SK-N-SH (cell line): Measurements from ENCODE around the gene GALNT14. TPM values are rescaled to one million over a fixed set of nuclear protein-coding genes. Genes with fewer than 3 reads are reported as not detected.

Experiments
- CTCF ChIA-PET: fragments of 300-600, 350-600 bp; formaldehyde crosslinking; extraction: SDS; loops from one replicate; lab custom pipeline; 2021; lab: Yijun Ruan, JAX
- POLR2A ChIA-PET: fragments of 350-600 bp; sonication (Branson Sonifier 250); formaldehyde crosslinking; extraction: SDS; loops from one replicate; lab custom pipeline; 2020; ENCODE audit warnings: antibody characterized with exemption, inconsistent platforms; lab: Yijun Ruan, JAX
- DNase-seq: peaks from one replicate; pipeline ENCODE4 v3.0.0; 2012
- H2AFZ ChIP-seq: fragments of 200-600 bp; sonication (generic); 2 replicates; pipeline ENCODE4 v1.8.1; 2016; ENCODE audit warnings: antibody characterized with exemption, mild to moderate bottlenecking, low read depth
- H3F3A ChIP-seq: fragments of 200-600 bp; sonication (generic); replicated peaks from 2 replicates; pipeline ENCODE3; 2016; ENCODE audit warnings: antibody characterized with exemption, mild to moderate bottlenecking; ENCODE audit not compliant: insufficient read depth
- H3K27ac ChIP-seq, 2 experiments: fragments of 200-500 bp in 1 of 2; fragments of 200-600 bp in 1 of 2; sonication (Bioruptor generic) in 1 of 2; sonication (generic), shearing (Covaris generic) in 1 of 2; 2 replicates each; pipeline versions ENCODE4 v1.5.1 to v1.6.1; 2014 to 2016; ENCODE audit warnings: low read depth in 2 of 2, inconsistent platforms in 1 of 2, low read length in 1 of 2, mild to moderate bottlenecking in 1 of 2, mixed read lengths in 1 of 2
- H3K27me3 ChIP-seq: fragments of 200-600 bp; sonication (generic), shearing (Covaris generic); 2 replicates; pipeline ENCODE4 v1.6.1; 2016; ENCODE audit warnings: mixed run types; ENCODE audit not compliant: insufficient read depth
- H3K36me3 ChIP-seq, 2 experiments: fragments of 200-500 bp in 1 of 2; fragments of 200-600 bp in 1 of 2; sonication (Bioruptor generic) in 1 of 2; sonication (generic) in 1 of 2; replicated peaks in 1 of 2; 2 replicates each; pipeline versions ENCODE3 to v1.5.1; 2014 to 2016; ENCODE audit warnings: low read length in 1 of 2, mild to moderate bottlenecking in 1 of 2; ENCODE audit not compliant: insufficient read depth in 2 of 2, control insufficient read depth in 1 of 2
- H3K4me1 ChIP-seq, 2 experiments: fragments of 200-500 bp in 1 of 2; fragments of 200-600 bp in 1 of 2; sonication (Bioruptor generic) in 1 of 2; sonication (generic), shearing (Covaris generic) in 1 of 2; 2 replicates each; pipeline versions ENCODE4 v1.5.1 to v1.6.1; 2014 to 2016; ENCODE audit warnings: low read depth in 1 of 2, low read length in 1 of 2, mixed run types in 1 of 2; ENCODE audit not compliant: insufficient read depth in 2 of 2, control insufficient read depth in 1 of 2
- H3K4me2 ChIP-seq: fragments of 200-600 bp; sonication (generic), shearing (Covaris generic); 2 replicates; pipeline ENCODE4 v1.6.1; 2017; ENCODE audit warnings: mixed run types
- H3K4me3 ChIP-seq, 2 experiments: fragments of 200-500 bp in 1 of 2; fragments of 200-600 bp in 1 of 2; sonication (Bioruptor generic) in 1 of 2; sonication (generic), shearing (Covaris generic) in 1 of 2; 2 replicates each; pipeline versions ENCODE4 v1.5.1 to v1.8.1; 2014 to 2016; ENCODE audit warnings: low read depth in 2 of 2, inconsistent platforms in 1 of 2, low read length in 1 of 2, mild to moderate bottlenecking in 1 of 2, mixed read lengths in 1 of 2, moderate library complexity in 1 of 2
- H3K79me2 ChIP-seq: fragments of 200-600 bp; sonication (generic); 2 replicates; pipeline ENCODE4 v1.8.1; 2017; ENCODE audit warnings: mild to moderate bottlenecking; ENCODE audit not compliant: insufficient read depth
- H3K9ac ChIP-seq: fragments of 200-600 bp; sonication (generic); 2 replicates; pipeline ENCODE4 v1.6.1; 2017; ENCODE audit warnings: mixed run types
- H3K9me2 ChIP-seq: fragments of 200-600 bp; sonication (generic); 2 replicates; pipeline ENCODE4 v1.6.1; 2017; ENCODE audit warnings: mixed run types
- H3K9me3 ChIP-seq: fragments of 200-600 bp; sonication (generic); 2 replicates; pipeline ENCODE4 v1.6.1; 2017; ENCODE audit warnings: mixed run types, mild to moderate bottlenecking, moderate library complexity
- H4K20me1 ChIP-seq: fragments of 200-600 bp; sonication (generic); 2 replicates; pipeline ENCODE4 v1.6.1; 2017; ENCODE audit warnings: mild to moderate bottlenecking, mixed run types; ENCODE audit not compliant: insufficient read depth
- ELF1 ChIP-seq: IDR thresholded peaks from 2 replicates; pipeline ENCODE4 v1.4.0; 2012
- EP300 ChIP-seq, 2 experiments: IDR thresholded peaks; 2 replicates each; pipeline versions ENCODE4 v1.4.0 to v1.6.1; 2012; ENCODE audit warnings: borderline replicate concordance in 1 of 2, low read depth in 1 of 2, low read length in 1 of 2
- EZH2phosphoT487 ChIP-seq: fragments of 200-600 bp; sonication (generic); IDR thresholded peaks from 2 replicates; pipeline ENCODE4 v1.6.1; 2017; ENCODE audit warnings: low read depth, mixed run types, mild to moderate bottlenecking, antibody characterized with exemption, moderate library complexity, borderline replicate concordance
- FOSL2 ChIP-seq: IDR thresholded peaks from 2 replicates; pipeline ENCODE4 v1.4.0; 2012; ENCODE audit warnings: low read depth, mild to moderate bottlenecking, moderate library complexity, borderline replicate concordance
- FOXM1 ChIP-seq: IDR thresholded peaks from 2 replicates; pipeline ENCODE4 v1.4.0; 2012; ENCODE audit warnings: low read depth, mild to moderate bottlenecking
- GABPA ChIP-seq: IDR thresholded peaks from 2 replicates; pipeline ENCODE4 v1.4.0; 2012; ENCODE audit warnings: low read depth, mild to moderate bottlenecking
- JUND ChIP-seq: IDR thresholded peaks from 2 replicates; pipeline ENCODE4 v1.4.0; 2012
- MEF2A ChIP-seq: IDR thresholded peaks from 2 replicates; pipeline ENCODE4 v1.4.0; 2012; ENCODE audit warnings: low read depth, borderline replicate concordance
- MXI1 ChIP-seq: IDR thresholded peaks from 2 replicates; pipeline ENCODE4 v1.6.1; 2012; ENCODE audit warnings: mild to moderate bottlenecking, low read depth, low read length, improper control_type of control experiment
- NRF1 ChIP-seq: IDR thresholded peaks from 2 replicates; pipeline ENCODE4 v1.6.1; 2012; ENCODE audit warnings: low read depth, mild to moderate bottlenecking, low read length
- PBX3 ChIP-seq: IDR thresholded peaks from 2 replicates; pipeline ENCODE4; 2012
- POLR2AphosphoS5 ChIP-seq: IDR thresholded peaks from 2 replicates; pipeline ENCODE4 v1.6.1; 2012; ENCODE audit warnings: low read depth, low read length
- RAD21 ChIP-seq: IDR thresholded peaks from 2 replicates; pipeline ENCODE4 v1.6.1; 2012; ENCODE audit warnings: mild to moderate bottlenecking, low read length
- REST ChIP-seq: IDR thresholded peaks from 2 replicates; pipeline ENCODE4 v1.6.1; 2012; ENCODE audit warnings: mild to moderate bottlenecking, low read depth, low read length, moderate library complexity
- RFX5 ChIP-seq: IDR thresholded peaks from 2 replicates; pipeline ENCODE4 v1.6.1; 2012; ENCODE audit warnings: mild to moderate bottlenecking, improper control_type of control experiment, low read length
- SIN3A ChIP-seq: IDR thresholded peaks from 2 replicates; pipeline ENCODE4 v1.6.1; 2012; ENCODE audit warnings: low read depth, mild to moderate bottlenecking, low read length, moderate library complexity, borderline replicate concordance
- TCF12 ChIP-seq: IDR thresholded peaks from 2 replicates; pipeline ENCODE4 v1.4.0; 2012
- USF1 ChIP-seq: IDR thresholded peaks from 2 replicates; pipeline ENCODE4 v1.4.0; 2012; ENCODE audit warnings: low read depth, borderline replicate concordance
- USF2 ChIP-seq: fragments of 150-350 bp; IDR thresholded peaks from 2 replicates; pipeline ENCODE4 v1.6.1; 2017; ENCODE audit warnings: antibody characterized with exemption, low read length, low read depth, borderline replicate concordance
- YY1 ChIP-seq: IDR thresholded peaks from 2 replicates; pipeline ENCODE4 v1.4.0; 2012; ENCODE audit warnings: low read depth, mild to moderate bottlenecking
- WGBS: methylation state at CpG from one replicate; pipeline ENCODE4 v1.1.6; 2017; ENCODE audit warnings: low lambda C conversion rate; 5-methylcytosine and 5-hydroxymethylcytosine counted together
- polyA plus RNA-seq, 3 experiments: library from polyadenylated mRNA; depleted of rRNA; stranded (reverse); fragments of >200 nt; gene quantifications; 2 replicates each; pipeline ENCODE4 v1.2.3, GENCODE V29; 2012

The GALNT14 gene
- polyA plus RNA-seq, 1 of the 3 experiments (the other 2 are of a cell fraction) = 1.6 TPM

- no peak for TF ChIP-seq USF2
- no peak for TF ChIP-seq USF1
These were observed 197.4 kb downstream of the GALNT14 start (continued) for GRCh38 chr2:30940839-30941238.

GRCh38 chr2:30939364-30939763 lies 198.9 kb downstream of the GALNT14 start:
- ChIA-PET CTCF (interaction anchor here (1.4 to 1.5 kb wide), 2 partner anchors 198 to 228 kb away, joined by 4 to 7 read pairs; partner anchors contain the start of gene GALNT14), POLR2A (interaction anchor here (0.8 kb wide), 1 partner anchor 9 kb away, joined by 3 read pairs; no protein-coding TSS in a partner anchor)
- H3K9me2 ChIP-seq = no peaks in the 10 kb centered on the region
- H3K27ac ChIP-seq = no peak overlapping the region
- no peaks in the 10 kb centered on the region for H3K79me2 ChIP-seq
- TF ChIP-seq EZH2phosphoT487 = no peak
- no peak for TF ChIP-seq FOSL2
- TF ChIP-seq SIN3A = no peak
- TF ChIP-seq NRF1 = no peak
- no peak for TF ChIP-seq EP300 (IDR thresholded peaks at IDR 0.05; ENCODE audit: borderline replicate concordance in 1 of 2, low read depth in 1 of 2, low read length in 1 of 2)
- no peak for TF ChIP-seq RFX5
- no peak for TF ChIP-seq YY1
- TF ChIP-seq REST = no peak
- TF ChIP-seq JUND = no peak
- no peak for TF ChIP-seq PBX3
- TF ChIP-seq TCF12 = no peak
- no peak for TF ChIP-seq MXI1
- no peak for TF ChIP-seq ELF1
- TF ChIP-seq GABPA = no peak
- TF ChIP-seq USF1 = no peak
- TF ChIP-seq POLR2AphosphoS5 = no peak
- no peak for TF ChIP-seq MEF2A
- no peak for TF ChIP-seq FOXM1
- TF ChIP-seq RAD21 = no peak
- TF ChIP-seq USF2 = no peak
- H3K9ac ChIP-seq = no peak overlapping the region
- H3K4me3 ChIP-seq = no peak overlapping the region
- no peaks in the 10 kb centered on the region for H3F3A ChIP-seq
- H3K4me2 ChIP-seq = no peak overlapping the region
- H4K20me1 ChIP-seq = no peaks in the 10 kb centered on the region
- H2AFZ ChIP-seq = no peak overlapping the region
- H3K9me3 ChIP-seq = no peaks in the 10 kb centered on the region
- no peaks in the 10 kb centered on the region for H3K27me3 ChIP-seq
- no peak for DNase-seq
- WGBS = 53% methylated on average over 4 of the region's 4 CpGs
- no peaks in the 10 kb centered on the region for H3K36me3 ChIP-seq
- H3K4me1 ChIP-seq = peaks cover 0 to 11% of the 10 kb centered on the region in 2 experiments; a peak in 1 of 4 replicates
